Astrocyte (in vitro differentiated cells and primary cell): ENCODE results near the gene KCNJ5.

Experiments
- CTCF ChIP-seq: IDR thresholded peaks from 2 replicates; pipeline ENCODE4 v1.5.1; 2011; ENCODE audit warnings: low read depth, mild to moderate bottlenecking, inconsistent platforms, low read length, moderate library complexity; ENCODE audit not compliant: insufficient read depth
- EZH2 ChIP-seq: IDR thresholded peaks from 2 replicates; pipeline ENCODE4 v1.6.1; 2012; ENCODE audit warnings: mild to moderate bottlenecking, low read length, inconsistent platforms; ENCODE audit not compliant: insufficient read depth

GRCh38 chr11:128894685-128895084, 3.5 kb downstream of the KCNJ5 start:
- no peak for TF ChIP-seq CTCF
- no peak for TF ChIP-seq EZH2
